Measurements from ENCODE around the gene ASPA.
"Not testable (repeated sequence)": the region's sequence is repeated elsewhere in the genome, so short reads cannot be mapped to it uniquely, and the experiment has no call there.

The ASPA gene

GRCh38 chr17:3475812-3476610 is at the start of gene ASPA:
Gene ASPA (plus strand): TSS chr17:3475997. CDS start chr17:3476160, 163 bp downstream.
- no peak for DNase-seq

- not testable (repeated sequence) for DNase-seq
These were observed 42.6 kb upstream of the ASPA start for GRCh38 chr17:3433215-3433614.

- no peak for DNase-seq
These were observed 42.1 kb upstream of the ASPA start, which contains the start of gene OR1E2 for GRCh38 chr17:3433741-3434140. Gene OR1E2 (minus strand): TSS chr17:3433841. CDS start chr17:3433841, 0 bp downstream.

GRCh38 chr17:3438368-3438767 is 37.4 kb upstream of the ASPA start:
- no peak for DNase-seq

- DNase-seq = no peak
These were observed 35.3 kb upstream of the ASPA start for GRCh38 chr17:3440451-3440850.

- peak in 1 of 2 experiments; percentile 23 for DNase-seq
These were observed 28.2 kb upstream of the ASPA start for GRCh38 chr17:3447625-3448024.

- DNase-seq = peak in 1 of 2 experiments; percentile 10
These were observed 27.6 kb upstream of the ASPA start for GRCh38 chr17:3448059-3448665.

GRCh38 chr17:3466355-3466754 is 9.4 kb upstream of the ASPA start:
- DNase-seq = not testable (repeated sequence)

GRCh38 chr17:3469529-3469928 is 6.3 kb upstream of the ASPA start:
- no peak for DNase-seq

- DNase-seq = no peak
These were observed 4.2 kb upstream of the ASPA start, which contains the start of gene SPATA22 for GRCh38 chr17:3471599-3471998. Gene SPATA22 (minus strand): TSS chr17:3471819. CDS start chr17:3469325, 2,494 bp downstream.

- no peak for DNase-seq
These were observed 3.7 kb upstream of the ASPA start for GRCh38 chr17:3472137-3472536.

GRCh38 chr17:3474212-3474611 is 1.6 kb upstream of the ASPA start:
- DNase-seq = no peak

GRCh38 chr17:3475251-3475685 is 529 bp upstream of the ASPA start:
- no peak for DNase-seq

GRCh38 chr17:3479988-3480387 is 4.2 kb downstream of the ASPA start:
- DNase-seq = no peak

GRCh38 chr17:3482852-3483251 is 7.1 kb downstream of the ASPA start:
- DNase-seq = no peak

- no peak for DNase-seq
These were observed 9.8 kb downstream of the ASPA start for GRCh38 chr17:3485481-3486068.

- DNase-seq = no peak
These were observed 21.3 kb downstream of the ASPA start for GRCh38 chr17:3497101-3497500.

- DNase-seq = no peak
These were observed 25.5 kb downstream of the ASPA start for GRCh38 chr17:3501344-3501743.

- no peak for DNase-seq
These were observed 26.7 kb downstream of the ASPA start for GRCh38 chr17:3502466-3502865.

- DNase-seq = no peak
These were observed 27.5 kb downstream of the ASPA start for GRCh38 chr17:3503285-3503684.

- DNase-seq = no peak
These were observed 29.2 kb downstream of the ASPA start for GRCh38 chr17:3505008-3505407.

- DNase-seq = no peak
These were observed 30.3 kb downstream of the ASPA start for GRCh38 chr17:3506054-3506453.

GRCh38 chr17:3507071-3507470 is 31.3 kb downstream of the ASPA start:
- no peak for DNase-seq

- DNase-seq = no peak
These were observed 32.1 kb downstream of the ASPA start for GRCh38 chr17:3507869-3508268.
